Keratinocyte (primary cell): Measurements from ENCODE around the gene OGG1.

Source experiments
- CTCF ChIP-seq, 3 experiments: IDR thresholded peaks in 1 of 3; conservative IDR thresholded peaks in 1 of 3; optimal IDR thresholded peaks in 1 of 3; 2 replicates in 2 of 3; 3 replicates in 1 of 3; pipeline versions ENCODE3 to v1.5.1; 2011; ENCODE audit warnings: low read length in 3 of 3, mild to moderate bottlenecking in 3 of 3, moderate library complexity in 2 of 3, control low read depth in 1 of 3, inconsistent platforms in 1 of 3; ENCODE audit not compliant: insufficient read depth in 2 of 3; ENCODE audit errors: extremely low read depth in 1 of 3
- EZH2 ChIP-seq: IDR thresholded peaks from one replicate; pipeline ENCODE4 v1.6.1; 2012; ENCODE audit warnings: inconsistent platforms, mild to moderate bottlenecking, low read length, moderate library complexity

GRCh38 chr3:9721015-9721699, 28.6 kb upstream of the OGG1 start:
- TF ChIP-seq CTCF (optimal IDR thresholded peaks at IDR 0.05 in 1 of 3, IDR thresholded peaks at IDR 0.05 in 1 of 3, conservative IDR thresholded peaks at IDR 0.05 in 1 of 3; ENCODE audit: extremely low read depth in 1 of 3, insufficient read depth in 2 of 3, low read length in 3 of 3) = no peak
- no peak for TF ChIP-seq EZH2
